ENCODE results near the gene KREMEN1.

Gene KREMEN1

GRCh38 chr22:29195118-29195963 lies 122.5 kb downstream of the KREMEN1 start:
- DNase-seq = no peak

GRCh38 chr22:29195964-29196666 lies 123.3 kb downstream of the KREMEN1 start:
- DNase-seq = no peak

GRCh38 chr22:29197096-29197495 lies 124.3 kb downstream of the KREMEN1 start:
- no peak for DNase-seq

GRCh38 chr22:29198240-29198639 lies 125.4 kb downstream of the KREMEN1 start:
- DNase-seq = no peak

- no peak for DNase-seq
Observed at GRCh38 chr22:29199702-29200400, 127.0 kb downstream of the KREMEN1 start.

GRCh38 chr22:29200901-29201300 lies 128.1 kb downstream of the KREMEN1 start:
- DNase-seq = no peak

- no peak for DNase-seq
Observed at GRCh38 chr22:29201782-29202181, 128.9 kb downstream of the KREMEN1 start.

- no peak for DNase-seq
Observed at GRCh38 chr22:29202212-29203192, 129.7 kb downstream of the KREMEN1 start.

GRCh38 chr22:29203488-29204454 lies 130.9 kb downstream of the KREMEN1 start:
- no peak for DNase-seq

- no peak for DNase-seq
Observed at GRCh38 chr22:29204455-29205183, 131.8 kb downstream of the KREMEN1 start.

- DNase-seq = no peak
Observed at GRCh38 chr22:29205252-29205593, 132.4 kb downstream of the KREMEN1 start.

GRCh38 chr22:29205594-29206371 lies 132.9 kb downstream of the KREMEN1 start, which contains the start of gene EMID1:
TSS of gene EMID1 (plus strand) at chr22:29205896. CDS start at chr22:29206039, 143 bp downstream.
- no peak for DNase-seq

GRCh38 chr22:29206372-29207242 lies 133.8 kb downstream of the KREMEN1 start:
- no peak for DNase-seq

GRCh38 chr22:29207243-29207550 lies 134.4 kb downstream of the KREMEN1 start:
- no peak for DNase-seq

- DNase-seq = no peak
Observed at GRCh38 chr22:29207562-29208501, 135.0 kb downstream of the KREMEN1 start.

GRCh38 chr22:29208502-29208862 lies 135.6 kb downstream of the KREMEN1 start:
- no peak for DNase-seq

- DNase-seq = no peak
Observed at GRCh38 chr22:29208879-29209623, 136.2 kb downstream of the KREMEN1 start.
